UCSD-AML1 (cell line): Measurements from ENCODE around the gene FAM167B.
A peak's percentile ranks its signal among the peaks of the same experiment; 100 is the strongest.
"Not testable (repeated sequence)": the region's sequence is repeated elsewhere in the genome, so short reads cannot be mapped to it uniquely, and the experiment has no call there.

ENCODE experiments used
- DNase-seq: peaks from one replicate; lab custom pipeline; 2025; ENCODE audit not compliant: unreplicated experiment; lab: John Stamatoyannopoulos, UW

FAM167B gene

GRCh38 chr1:32291708-32292538 is 44.9 kb downstream of the FAM167B start, which contains the start of gene HDAC1:
Gene HDAC1 (plus strand): TSS chr1:32292083. CDS start chr1:32292170, 87 bp downstream.
- DNase-seq: peak; percentile 98

- DNase-seq: not testable (repeated sequence)
Observed at GRCh38 chr1:32298211-32298610, 51.2 kb downstream of the FAM167B start.
